ENCODE measurements around the gene DGKH.
"Not testable (repeated sequence)": the region's sequence is repeated elsewhere in the genome, so short reads cannot be mapped to it uniquely, and the experiment has no call there.

Gene DGKH

GRCh38 chr13:42116225-42116624, 67.8 kb downstream of the DGKH start:
- DNase-seq, result no peak

- DNase-seq, result no peak
Measured at GRCh38 chr13:42119041-42119440, 70.6 kb downstream of the DGKH start.

- no peak for DNase-seq
Measured at GRCh38 chr13:42119875-42120274, 71.4 kb downstream of the DGKH start.

- DNase-seq, result no peak
Measured at GRCh38 chr13:42123600-42123999, 75.2 kb downstream of the DGKH start.

GRCh38 chr13:42125046-42125445, 76.6 kb downstream of the DGKH start:
- DNase-seq, result no peak

GRCh38 chr13:42127047-42127446, 78.6 kb downstream of the DGKH start:
- DNase-seq, result no peak

GRCh38 chr13:42129033-42129432, 80.6 kb downstream of the DGKH start:
- DNase-seq, result no peak

GRCh38 chr13:42136518-42136917, 88.1 kb downstream of the DGKH start:
- no peak for DNase-seq

- DNase-seq, result no peak
Measured at GRCh38 chr13:42137856-42138537, 89.5 kb downstream of the DGKH start.

- DNase-seq, result no peak
Measured at GRCh38 chr13:42140494-42140893, 92.0 kb downstream of the DGKH start.

- not testable (repeated sequence) for DNase-seq
Measured at GRCh38 chr13:42141052-42141451, 92.6 kb downstream of the DGKH start.

GRCh38 chr13:42146359-42146758, 97.9 kb downstream of the DGKH start:
- no peak for DNase-seq

- no peak for DNase-seq
Measured at GRCh38 chr13:42148538-42148937, 100.1 kb downstream of the DGKH start.

- DNase-seq, result no peak
Measured at GRCh38 chr13:42149136-42149535, 100.7 kb downstream of the DGKH start.

- no peak for DNase-seq
Measured at GRCh38 chr13:42151781-42152180, 103.3 kb downstream of the DGKH start.

GRCh38 chr13:42152495-42152894, 104.0 kb downstream of the DGKH start:
- DNase-seq, result no peak

GRCh38 chr13:42153199-42154113, 105.0 kb downstream of the DGKH start:
- DNase-seq, result no peak

- DNase-seq, result no peak
Measured at GRCh38 chr13:42155251-42155650, 106.8 kb downstream of the DGKH start.

- DNase-seq, result not testable (repeated sequence)
Measured at GRCh38 chr13:42163338-42163737, 114.9 kb downstream of the DGKH start.

GRCh38 chr13:42163910-42164309, 115.5 kb downstream of the DGKH start:
- not testable (repeated sequence) for DNase-seq

GRCh38 chr13:42164557-42165125, 116.2 kb downstream of the DGKH start:
- DNase-seq, result no peak

GRCh38 chr13:42168496-42168895, 120.0 kb downstream of the DGKH start:
- DNase-seq, result no peak

- no peak for DNase-seq
Measured at GRCh38 chr13:42170029-42170428, 121.6 kb downstream of the DGKH start.

All from C1 segment of cervical spinal cord (tissue), 14 donors.